Bronchial epithelial cell (primary cell): ENCODE data around the gene CPSF4L. TPM values are rescaled to one million over a fixed set of nuclear protein-coding genes. Genes with fewer than 3 reads are reported as not detected.

Experiments
- DNase-seq: peaks from one replicate; pipeline ENCODE4 v3.0.0-alpha.2; 2010; ENCODE audit warnings: low read depth
- FAIRE-seq: peaks from 2 replicates; lab custom pipeline; 2011; peaks lifted over from hg19 to GRCh38; lab: Jason Lieb, UNC
- H3K27me3 ChIP-seq: 2 replicates; pipeline ENCODE4 v1.5.1; 2011; ENCODE audit warnings: low read length; ENCODE audit not compliant: control insufficient read depth, insufficient read depth
- H3K36me3 ChIP-seq: 2 replicates; pipeline ENCODE4 v1.5.1; 2011; ENCODE audit warnings: low read length; ENCODE audit not compliant: control insufficient read depth, insufficient read depth
- H3K4me3 ChIP-seq: 2 replicates; pipeline ENCODE4 v1.5.1; 2011; ENCODE audit warnings: mild to moderate bottlenecking, low read depth, low read length, control low read depth
- total RNA-seq: library from RNA; depleted of rRNA; stranded (reverse); fragments of >200 nt; gene quantifications from 2 replicates; pipeline ENCODE4 v1.2.1, GENCODE V29; 2014
- TF ChIP-seq, protein P1 (sequence below): IDR thresholded peaks from 2 replicates; pipeline ENCODE4 v1.5.1; 2011; ENCODE audit warnings: mild to moderate bottlenecking, moderate library complexity, low read length, control low read depth, inconsistent platforms; ENCODE audit not compliant: insufficient read depth, severe bottlenecking

Gene CPSF4L
- total RNA-seq, 1 donor from 2014 or later, result not detected

DNA sequence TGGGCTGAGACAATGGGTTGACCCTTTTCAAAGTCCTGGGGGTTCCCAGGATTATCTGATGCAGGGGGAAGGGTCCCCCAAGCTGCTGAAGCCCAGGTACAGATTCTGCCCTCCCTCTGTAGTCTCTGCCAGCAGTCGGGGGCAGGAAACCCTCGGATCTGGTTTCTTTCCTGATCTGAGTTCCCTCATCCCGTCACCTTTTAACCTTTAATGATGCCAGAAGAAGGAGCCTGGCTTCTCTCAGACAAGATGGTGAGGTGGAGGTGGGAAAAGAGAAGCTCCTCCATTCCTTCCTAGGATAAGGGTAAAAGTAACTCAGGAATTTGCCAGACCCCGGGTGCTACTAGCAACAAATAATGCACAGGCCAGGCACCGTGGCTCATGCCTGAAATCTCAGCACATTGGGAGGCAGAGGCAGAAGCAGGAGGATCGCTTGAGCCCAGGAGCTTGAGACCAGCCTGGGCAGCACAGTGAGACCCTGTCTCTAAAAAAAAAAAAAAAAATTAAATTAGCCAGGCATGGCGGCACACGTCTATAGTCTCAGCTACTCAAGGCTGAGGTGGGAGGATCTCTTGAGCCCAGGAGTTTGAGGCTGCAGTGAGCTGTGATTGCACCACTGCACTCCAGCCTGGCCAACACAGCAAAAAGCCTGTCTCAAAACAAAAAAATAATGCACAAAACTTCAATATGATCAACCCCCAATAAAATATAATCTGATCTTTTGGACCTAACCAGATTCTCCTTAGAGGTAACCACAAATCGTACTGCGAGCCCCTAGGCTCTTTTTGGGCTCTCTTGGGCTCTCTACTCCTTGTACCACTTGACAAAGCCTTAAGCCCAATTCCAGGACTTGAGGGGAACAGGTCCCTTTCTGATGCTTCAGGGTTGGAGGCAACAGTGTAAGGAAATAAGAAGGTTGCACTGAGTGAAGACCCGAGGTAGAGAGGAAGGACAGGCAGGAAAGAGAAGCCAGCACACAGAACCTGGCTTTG is 44.5 kb upstream of the CPSF4L start:
- peaks cover 7% of the 10 kb centered on the region for H3K36me3 ChIP-seq
- FAIRE-seq, result no peak

DNA sequence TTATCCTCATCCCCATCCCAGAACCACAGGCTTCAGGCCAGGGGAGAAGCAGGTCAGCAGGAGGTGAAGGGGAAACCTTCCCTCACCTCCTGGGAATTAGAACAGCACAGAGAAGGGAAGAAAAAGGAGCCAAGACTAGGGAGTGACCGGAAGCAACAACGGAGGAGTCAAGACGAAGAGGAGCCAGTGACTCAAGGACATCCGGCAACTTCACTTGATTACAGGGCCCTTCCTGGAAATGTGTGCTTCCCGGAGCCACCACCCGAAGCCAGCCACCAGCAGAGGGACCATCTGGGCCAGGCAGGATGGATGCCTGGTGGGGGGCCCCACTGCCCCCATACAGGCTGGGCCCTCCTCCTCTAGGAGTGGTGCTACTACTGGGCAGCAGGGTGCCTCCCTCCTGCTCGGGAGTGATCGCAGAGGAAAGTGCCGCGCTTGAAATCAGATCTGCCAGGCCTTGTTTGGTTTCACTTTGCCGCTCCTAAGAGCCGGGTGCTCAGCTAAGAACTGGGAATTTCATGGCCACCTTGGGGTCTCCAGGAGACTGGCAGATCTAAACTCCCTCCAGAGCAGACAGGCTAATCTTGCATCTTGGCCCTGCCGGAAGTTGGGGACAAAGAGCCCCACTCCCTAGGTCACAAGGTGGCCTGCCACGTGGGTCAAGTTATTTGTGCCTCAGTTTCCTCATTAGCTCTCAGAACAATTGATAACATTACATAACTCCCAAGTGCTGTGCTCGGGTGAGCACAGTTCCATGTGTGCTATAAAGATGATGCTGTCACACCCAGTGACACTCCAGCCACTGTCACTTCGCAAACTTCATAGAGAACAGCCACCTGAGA is 43.5 kb upstream of the CPSF4L start:
- TF ChIP-seq, protein P1, sequence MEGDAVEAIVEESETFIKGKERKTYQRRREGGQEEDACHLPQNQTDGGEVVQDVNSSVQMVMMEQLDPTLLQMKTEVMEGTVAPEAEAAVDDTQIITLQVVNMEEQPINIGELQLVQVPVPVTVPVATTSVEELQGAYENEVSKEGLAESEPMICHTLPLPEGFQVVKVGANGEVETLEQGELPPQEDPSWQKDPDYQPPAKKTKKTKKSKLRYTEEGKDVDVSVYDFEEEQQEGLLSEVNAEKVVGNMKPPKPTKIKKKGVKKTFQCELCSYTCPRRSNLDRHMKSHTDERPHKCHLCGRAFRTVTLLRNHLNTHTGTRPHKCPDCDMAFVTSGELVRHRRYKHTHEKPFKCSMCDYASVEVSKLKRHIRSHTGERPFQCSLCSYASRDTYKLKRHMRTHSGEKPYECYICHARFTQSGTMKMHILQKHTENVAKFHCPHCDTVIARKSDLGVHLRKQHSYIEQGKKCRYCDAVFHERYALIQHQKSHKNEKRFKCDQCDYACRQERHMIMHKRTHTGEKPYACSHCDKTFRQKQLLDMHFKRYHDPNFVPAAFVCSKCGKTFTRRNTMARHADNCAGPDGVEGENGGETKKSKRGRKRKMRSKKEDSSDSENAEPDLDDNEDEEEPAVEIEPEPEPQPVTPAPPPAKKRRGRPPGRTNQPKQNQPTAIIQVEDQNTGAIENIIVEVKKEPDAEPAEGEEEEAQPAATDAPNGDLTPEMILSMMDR, result peak; percentile 46
- peak overlapping the region; percentile 4 for H3K4me3 ChIP-seq
- peaks cover 7% of the 10 kb centered on the region for H3K36me3 ChIP-seq
- DNase-seq (peak; percentile 52), FAIRE-seq (no peak)
- no peaks in the 10 kb centered on the region for H3K27me3 ChIP-seq

More for the DNA sequence above, 44.5 kb upstream of the CPSF4L start:
- Histone ChIP-seq H3K4me3 (no peak overlapping the region), H3K27me3 (no peaks in the 10 kb centered on the region)
- TF ChIP-seq, protein P1, result no peak
- DNase-seq, result no peak

DNA sequence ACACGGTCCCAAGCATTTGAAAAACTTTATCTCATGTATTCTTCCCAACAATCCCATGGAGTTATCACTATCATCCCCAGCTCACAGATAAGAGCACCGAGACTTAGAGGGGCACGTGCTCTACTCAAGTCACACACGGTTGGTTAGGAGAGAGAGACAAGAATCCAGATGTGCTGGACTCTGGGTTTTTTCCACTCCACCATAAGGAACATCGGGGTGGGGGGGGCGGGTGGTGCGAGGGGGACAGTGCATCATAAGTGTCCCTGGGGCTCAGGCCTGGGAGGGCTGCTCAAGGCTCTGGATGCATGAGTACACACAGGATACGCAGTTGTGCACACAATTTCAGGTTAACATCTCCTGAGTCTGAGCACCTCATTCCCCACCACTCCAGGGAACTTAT is 42.8 kb upstream of the CPSF4L start:
- TF ChIP-seq, protein P1, result no peak
- no peaks in the 10 kb centered on the region for H3K27me3 ChIP-seq
- no peak for DNase-seq
- H3K4me3 ChIP-seq, result no peak overlapping the region
- H3K36me3 ChIP-seq, result peaks cover 6% of the 10 kb centered on the region
- FAIRE-seq, result no peak

DNA sequence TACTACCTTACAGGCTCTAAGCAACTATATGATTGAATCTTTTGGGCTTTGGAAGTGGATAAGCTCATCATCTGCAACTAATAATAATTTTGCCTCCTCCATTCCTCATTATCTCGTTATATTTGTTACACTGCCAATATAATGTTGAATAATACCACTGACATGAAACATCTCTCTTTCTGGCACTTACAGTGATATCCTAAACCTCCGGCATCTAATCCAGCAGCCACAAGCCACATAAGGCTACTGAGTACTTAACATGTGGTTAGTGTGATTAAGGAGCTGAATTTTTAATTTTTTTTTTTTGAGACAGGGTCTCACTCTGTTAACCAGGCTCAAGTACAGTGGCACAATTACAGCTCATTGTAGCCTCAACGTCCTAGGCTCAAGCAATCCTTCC is 40.5 kb upstream of the CPSF4L start:
- TF ChIP-seq, protein P1, result no peak
- Histone ChIP-seq H3K4me3 (no peak overlapping the region), H3K27me3 (no peaks in the 10 kb centered on the region), H3K36me3 (peaks cover 10% of the 10 kb centered on the region)
- FAIRE-seq (no peak), DNase-seq (no peak)

DNA sequence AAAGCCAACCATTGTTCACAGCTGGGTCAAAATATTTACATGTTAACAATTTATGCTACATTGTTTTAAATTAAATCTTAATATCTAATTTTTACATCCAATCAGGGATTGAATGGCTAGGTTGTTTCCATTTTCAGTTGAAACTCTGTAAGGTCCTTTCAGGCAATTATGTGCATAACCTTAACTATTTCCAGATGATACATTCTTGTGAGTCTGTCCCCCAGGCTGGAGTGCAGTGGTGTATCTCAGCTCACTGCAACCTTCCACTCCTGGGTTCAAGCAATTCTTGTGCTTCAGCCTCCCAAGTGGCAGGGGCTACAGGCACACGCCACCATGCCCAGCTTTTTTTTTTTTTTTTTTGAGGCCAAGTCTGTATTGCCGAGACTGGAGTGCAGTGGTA is 39.7 kb upstream of the CPSF4L start:
- H3K27me3 ChIP-seq, result no peaks in the 10 kb centered on the region
- no peak overlapping the region for H3K4me3 ChIP-seq
- TF ChIP-seq, protein P1, result no peak
- H3K36me3 ChIP-seq, result peaks cover 7% of the 10 kb centered on the region
- DNase-seq, result no peak
- no peak for FAIRE-seq
